Activated T-helper 2 cell treated with anti-CD3 and anti-CD28 coated beads, Interferon-gamma antibody, Interleukin-2, Interleukin-4, amounts not matched to agents 10 μg/mL and 5 μg/mL and 100 μg/mL, durations not matched to agents 14 hours and 24 hours and 36 hours (primary cell): ENCODE results near the gene PSD. TPM values are rescaled to one million over a fixed set of nuclear protein-coding genes. Genes with fewer than 3 reads are reported as not detected.
A peak's percentile ranks its signal among the peaks of the same experiment; 100 is the strongest.

Source experiments
- DNase-seq: peaks from one replicate; pipeline ENCODE4 v3.0.0; 2021; ENCODE audit warnings: low spot score
- H3K27ac Mint-ChIP-seq: one replicate; pipeline ENCODE4 v1.8.0; 2021; ENCODE audit warnings: mixed read lengths
- H3K27me3 Mint-ChIP-seq: one replicate; pipeline ENCODE4 v1.8.0; 2021; ENCODE audit warnings: low read depth, mixed read lengths
- H3K36me3 Mint-ChIP-seq: one replicate; pipeline ENCODE4 v1.8.0; 2021; ENCODE audit warnings: low read depth, mixed read lengths
- H3K4me1 Mint-ChIP-seq: one replicate; pipeline ENCODE4 v1.8.0; 2021; ENCODE audit warnings: low read depth, mixed read lengths
- H3K4me3 Mint-ChIP-seq: one replicate; pipeline ENCODE4 v1.8.0; 2021; ENCODE audit warnings: low read depth, mild to moderate bottlenecking, moderate library complexity, mixed read lengths
- H3K9me3 Mint-ChIP-seq: one replicate; pipeline ENCODE4 v1.8.0; 2021; ENCODE audit warnings: mixed read lengths
- intact Hi-C: fragments of 100-400 bp; cut with micrococcal nuclease; formaldehyde crosslinking; loops from one replicate; pipeline ENCODE4 v1.15.1; 2023
- total RNA-seq: library from RNA; stranded (reverse); gene quantifications from 2 replicates; pipeline ENCODE4 v1.2.3, GENCODE V29; 2022

The PSD gene
- total RNA-seq, 1 donor from 2014 or later = 10.6 TPM

DNA sequence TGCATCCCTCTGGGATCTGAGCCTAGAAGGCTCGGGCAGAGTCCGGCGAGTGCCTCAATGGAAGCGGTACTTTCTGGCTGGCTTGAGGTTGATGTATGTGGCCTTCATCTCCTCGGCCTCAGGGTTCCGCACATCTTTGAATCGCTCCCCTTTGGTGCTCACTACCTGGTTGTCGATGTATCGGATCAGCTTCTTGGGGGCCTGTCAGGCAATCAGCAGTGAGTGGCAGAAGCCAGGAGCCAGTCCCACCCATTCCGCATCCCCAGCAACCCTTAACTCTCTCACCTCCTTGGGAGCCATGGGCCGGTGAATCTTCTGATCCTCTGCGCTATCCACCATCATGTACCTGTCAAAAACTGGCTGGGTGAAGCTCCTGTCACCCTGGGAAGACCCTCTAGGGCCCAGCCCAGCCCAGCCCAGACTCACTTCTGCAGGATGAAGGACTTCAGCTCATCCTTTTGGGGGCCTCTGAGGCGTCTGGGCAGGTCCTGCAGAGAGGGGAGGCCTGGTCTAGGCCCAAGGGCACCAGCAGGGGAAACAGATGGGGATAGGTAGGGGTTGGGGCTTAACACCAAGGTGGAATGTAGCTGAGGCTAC lies 4.9 kb upstream of the PSD start:
- H3K27ac Mint-ChIP-seq = no peak overlapping the region
- H3K27me3 Mint-ChIP-seq = peaks cover 5% of the 10 kb centered on the region
- no peak for DNase-seq
- H3K9me3 Mint-ChIP-seq = no peaks in the 10 kb centered on the region
- H3K36me3 Mint-ChIP-seq = peaks cover 14% of the 10 kb centered on the region
- intact Hi-C loops = loop anchor here (2.0 to 5.0 kb wide), 2 partner anchors 39 to 193 kb away; no protein-coding TSS in a partner anchor
- no peak overlapping the region for H3K4me3 Mint-ChIP-seq
- peaks cover 26% of the 10 kb centered on the region for H3K4me1 Mint-ChIP-seq

DNA sequence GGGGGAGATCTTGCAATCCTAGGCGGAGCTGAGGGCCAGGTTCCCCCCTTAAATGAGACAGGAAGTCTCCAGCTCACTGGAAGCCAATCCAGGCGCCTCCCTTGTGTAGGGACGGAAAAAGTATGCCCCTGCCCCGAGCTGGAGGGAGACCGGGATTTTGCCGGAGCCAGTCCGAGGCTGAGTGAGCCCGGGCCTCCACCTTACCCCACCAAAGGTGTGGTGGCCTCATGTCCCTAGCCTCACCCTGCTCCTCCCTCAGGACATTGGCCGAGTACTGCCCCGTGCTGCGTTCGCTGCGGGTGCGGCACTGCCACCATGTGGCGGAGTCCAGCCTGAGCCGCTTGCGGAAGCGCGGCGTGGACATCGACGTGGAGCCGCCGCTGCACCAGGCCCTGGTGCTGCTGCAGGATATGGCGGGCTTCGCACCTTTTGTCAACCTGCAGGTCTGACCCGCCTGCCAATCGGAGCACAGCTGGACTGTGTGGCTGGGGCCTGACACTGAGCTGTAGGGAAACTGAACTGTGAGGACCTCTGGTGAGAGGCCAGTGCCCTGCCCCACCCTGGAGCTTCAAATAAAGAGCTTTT lies 4.1 kb upstream of the PSD start:
- DNase-seq = peak; percentile 59
- no peaks in the 10 kb centered on the region for H3K9me3 Mint-ChIP-seq
- peak overlapping the region; percentile 61 for H3K27ac Mint-ChIP-seq
- H3K4me3 Mint-ChIP-seq = peak overlapping the region; percentile 93
- H3K36me3 Mint-ChIP-seq = peaks cover 14% of the 10 kb centered on the region
- peaks cover 12% of the 10 kb centered on the region for H3K27me3 Mint-ChIP-seq
- H3K4me1 Mint-ChIP-seq = peaks cover 25% of the 10 kb centered on the region
- intact Hi-C loops = loop anchor here (2.0 to 5.0 kb wide), 2 partner anchors 40 to 192 kb away; no protein-coding TSS in a partner anchor

DNA sequence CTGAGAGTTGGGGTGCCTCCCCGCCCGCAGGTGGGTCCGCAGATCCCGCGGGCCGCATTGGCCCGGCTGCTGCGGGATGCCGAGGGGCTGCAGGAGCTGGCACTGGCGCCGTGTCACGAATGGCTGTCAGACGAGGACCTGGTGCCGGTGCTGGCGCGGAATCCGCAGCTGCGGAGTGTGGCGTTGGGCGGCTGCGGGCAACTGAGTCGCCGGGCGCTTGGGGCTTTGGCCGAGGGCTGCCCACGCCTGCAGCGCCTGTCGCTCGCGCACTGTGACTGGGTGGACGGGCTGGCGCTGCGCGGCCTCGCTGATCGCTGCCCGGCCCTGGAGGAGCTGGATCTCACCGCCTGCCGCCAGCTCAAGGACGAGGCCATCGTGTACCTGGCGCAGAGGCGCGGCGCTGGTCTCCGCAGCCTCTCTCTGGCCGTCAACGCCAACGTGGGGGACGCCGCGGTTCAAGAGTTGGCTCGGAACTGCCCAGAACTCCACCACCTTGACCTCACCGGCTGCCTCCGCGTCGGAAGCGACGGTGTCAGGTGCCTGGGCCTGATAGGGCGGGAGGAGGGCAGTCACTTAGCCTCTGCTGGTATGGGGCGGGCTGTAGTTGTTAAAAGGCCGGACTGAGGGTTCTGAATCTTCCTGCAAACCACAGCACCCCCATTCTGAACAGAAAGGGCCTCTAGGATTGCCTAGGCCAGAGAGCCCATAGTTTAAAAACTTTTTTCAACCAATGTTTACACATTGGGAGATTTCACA lies 3.4 kb upstream of the PSD start:
- no peak for DNase-seq
- intact Hi-C loops = loop anchor here (1.0 to 5.0 kb wide), 7 partner anchors 10 to 191 kb away; partner anchors contain the start of genes ACTR1A, CUEDC2 and SUFU
- Mint-ChIP-seq H3K4me3 (peak overlapping the region; percentile 93), H3K27me3 (peaks cover 17% of the 10 kb centered on the region), H3K27ac (peak overlapping the region; percentile 61), H3K9me3 (no peaks in the 10 kb centered on the region), H3K4me1 (peaks cover 18% of the 10 kb centered on the region), H3K36me3 (peaks cover 10% of the 10 kb centered on the region)

GRCh38 chr10:102421507-102421756 lies 2.8 kb upstream of the PSD start:
- Mint-ChIP-seq H3K27me3 (peaks cover 17% of the 10 kb centered on the region), H3K9me3 (no peaks in the 10 kb centered on the region), H3K36me3 (peaks cover 10% of the 10 kb centered on the region), H3K27ac (peak overlapping the region; percentile 34), H3K4me1 (peaks cover 17% of the 10 kb centered on the region), H3K4me3 (peak overlapping the region; percentile 93)
- intact Hi-C loops = loop anchor here (1.0 to 5.0 kb wide), 6 partner anchors 11 to 81 kb away; partner anchors contain the start of genes ACTR1A, CUEDC2 and SUFU
- DNase-seq = no peak

DNA sequence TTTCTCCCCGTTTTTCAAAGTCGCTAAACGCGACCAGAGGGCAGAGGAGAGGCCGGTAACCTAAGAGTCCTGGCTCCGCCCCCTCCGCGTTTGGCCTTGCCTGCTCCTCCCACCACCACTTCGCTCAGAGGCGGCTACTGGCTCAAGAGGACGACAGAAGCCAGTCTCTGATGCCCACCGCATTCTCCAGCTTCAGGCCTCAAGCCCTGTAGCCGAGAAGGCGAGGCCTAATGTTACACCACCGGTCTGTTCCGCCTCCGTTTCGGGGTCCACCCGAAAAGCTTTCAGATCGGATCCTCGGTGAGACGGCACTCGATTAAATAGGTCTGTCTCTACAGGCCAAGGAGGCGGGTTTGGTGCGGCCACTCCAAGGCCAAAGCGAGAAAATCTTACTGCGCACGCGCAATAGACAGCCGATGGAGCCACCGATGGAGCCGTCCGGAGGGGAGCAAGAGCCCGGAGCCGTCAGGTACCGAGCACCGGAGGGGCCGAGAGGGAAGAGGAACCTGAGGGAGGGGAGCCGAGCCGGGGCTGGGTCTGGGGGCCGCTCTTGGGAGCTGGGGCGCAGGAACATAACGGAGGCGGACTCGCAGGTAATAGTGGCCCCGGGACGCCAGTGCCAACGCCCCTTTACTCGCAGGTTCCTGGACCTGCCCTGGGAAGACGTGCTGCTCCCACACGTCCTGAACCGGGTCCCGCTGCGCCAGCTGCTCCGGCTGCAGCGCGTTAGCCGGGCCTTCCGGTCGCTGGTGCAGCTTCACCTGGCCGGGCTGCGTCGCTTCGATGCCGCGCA lies 2.3 kb upstream of the PSD start, which contains the start of gene FBXL15:
Gene FBXL15, plus strand, starts transcription at position 123 of the 793 bp plus-strand sequence. Its CDS starts 294 bp downstream, at position 417.
- H3K27me3 Mint-ChIP-seq = peaks cover 19% of the 10 kb centered on the region
- H3K4me1 Mint-ChIP-seq = peaks cover 17% of the 10 kb centered on the region
- H3K27ac Mint-ChIP-seq = peak within 1 kb of the TSS; percentile 87
- intact Hi-C loops = loop anchor here (1.0 to 5.0 kb wide), 7 partner anchors 11 to 289 kb away; partner anchors contain the start of genes ACTR1A, CUEDC2 and SUFU
- peaks cover 8% of the 10 kb centered on the region for H3K36me3 Mint-ChIP-seq
- H3K4me3 Mint-ChIP-seq = peak within 1 kb of the TSS; percentile 93
- DNase-seq = peak; percentile 95
- no peaks in the 10 kb centered on the region for H3K9me3 Mint-ChIP-seq

- Mint-ChIP-seq H3K4me1 (peaks cover 17% of the 10 kb centered on the region), H3K4me3 (peak overlapping the region; percentile 93), H3K27me3 (peaks cover 23% of the 10 kb centered on the region), H3K36me3 (peaks cover 4% of the 10 kb centered on the region), H3K9me3 (no peaks in the 10 kb centered on the region), H3K27ac (peak overlapping the region; percentile 87)
- DNase-seq = no peak
- intact Hi-C loops = loop anchor here (1.0 to 5.0 kb wide), 4 partner anchors 42 to 288 kb away; partner anchors contain the start of genes ACTR1A and SUFU
These were observed 1.7 kb upstream of the PSD start for GRCh38 chr10:102420181-102420713.

GRCh38 chr10:102419269-102420180 lies 940 bp upstream of the PSD start:
- peak overlapping the region; percentile 9 for H3K27ac Mint-ChIP-seq
- no peaks in the 10 kb centered on the region for H3K9me3 Mint-ChIP-seq
- H3K36me3 Mint-ChIP-seq = peaks cover 4% of the 10 kb centered on the region
- H3K4me1 Mint-ChIP-seq = peaks cover 17% of the 10 kb centered on the region
- H3K27me3 Mint-ChIP-seq = peaks cover 23% of the 10 kb centered on the region
- DNase-seq = peak; percentile 78
- H3K4me3 Mint-ChIP-seq = peak overlapping the region; percentile 93
- intact Hi-C loops = loop anchor here (1.0 to 5.0 kb wide), 4 partner anchors 43 to 287 kb away; partner anchors contain the start of genes ACTR1A and SUFU

- no peaks in the 10 kb centered on the region for H3K36me3 Mint-ChIP-seq
- peaks cover 19% of the 10 kb centered on the region for H3K4me1 Mint-ChIP-seq
- intact Hi-C loops = no loop called here
- no peak overlapping the region for H3K4me3 Mint-ChIP-seq
- peaks cover 24% of the 10 kb centered on the region for H3K27me3 Mint-ChIP-seq
- H3K27ac Mint-ChIP-seq = no peak overlapping the region
- no peak for DNase-seq
- no peaks in the 10 kb centered on the region for H3K9me3 Mint-ChIP-seq
These were observed 1.9 kb downstream of the PSD start for GRCh38 chr10:102416695-102417094.

GRCh38 chr10:102416283-102416682 lies 2.3 kb downstream of the PSD start:
- Mint-ChIP-seq H3K27me3 (peaks cover 28% of the 10 kb centered on the region), H3K4me1 (peaks cover 22% of the 10 kb centered on the region), H3K4me3 (no peak overlapping the region), H3K36me3 (no peaks in the 10 kb centered on the region), H3K27ac (no peak overlapping the region), H3K9me3 (no peaks in the 10 kb centered on the region)
- DNase-seq = no peak
- intact Hi-C loops = no loop called here

- Mint-ChIP-seq H3K36me3 (no peaks in the 10 kb centered on the region), H3K9me3 (no peaks in the 10 kb centered on the region), H3K27ac (no peak overlapping the region), H3K4me3 (no peak overlapping the region), H3K27me3 (peaks cover 37% of the 10 kb centered on the region), H3K4me1 (peaks cover 23% of the 10 kb centered on the region)
- DNase-seq = no peak
- intact Hi-C loops = no loop called here
These were observed 3.8 kb downstream of the PSD start for GRCh38 chr10:102414749-102415148.

- DNase-seq = no peak
- peaks cover 39% of the 10 kb centered on the region for H3K27me3 Mint-ChIP-seq
- no peak overlapping the region for H3K4me3 Mint-ChIP-seq
- intact Hi-C loops = no loop called here
- no peaks in the 10 kb centered on the region for H3K9me3 Mint-ChIP-seq
- H3K27ac Mint-ChIP-seq = no peak overlapping the region
- peaks cover 24% of the 10 kb centered on the region for H3K4me1 Mint-ChIP-seq
- H3K36me3 Mint-ChIP-seq = no peaks in the 10 kb centered on the region
These were observed 4.6 kb downstream of the PSD start for GRCh38 chr10:102413806-102414561.
